Epithelial cell of esophagus (primary cell): ENCODE data around the gene RPL10.

ENCODE experiments used
- DNase-seq: peaks from one replicate; pipeline ENCODE4 v3.0.0; 2010; ENCODE audit warnings: low read depth
- H3K4me3 ChIP-seq: 2 replicates; pipeline ENCODE4 v1.5.1; 2011; ENCODE audit warnings: mild to moderate bottlenecking, low read length, control low read depth
- TF ChIP-seq, protein P1 (sequence below): IDR thresholded peaks from 2 replicates; pipeline ENCODE4 v1.5.1; 2011; ENCODE audit warnings: low read depth, mild to moderate bottlenecking, low read length, control low read depth, inconsistent platforms; ENCODE audit not compliant: insufficient read depth; ENCODE audit errors: missing control alignments

RPL10 gene

GRCh38 chrX:154419688-154420401, 21.7 kb downstream of the RPL10 start:
- no peak overlapping the region for H3K4me3 ChIP-seq
- TF ChIP-seq, protein P1, sequence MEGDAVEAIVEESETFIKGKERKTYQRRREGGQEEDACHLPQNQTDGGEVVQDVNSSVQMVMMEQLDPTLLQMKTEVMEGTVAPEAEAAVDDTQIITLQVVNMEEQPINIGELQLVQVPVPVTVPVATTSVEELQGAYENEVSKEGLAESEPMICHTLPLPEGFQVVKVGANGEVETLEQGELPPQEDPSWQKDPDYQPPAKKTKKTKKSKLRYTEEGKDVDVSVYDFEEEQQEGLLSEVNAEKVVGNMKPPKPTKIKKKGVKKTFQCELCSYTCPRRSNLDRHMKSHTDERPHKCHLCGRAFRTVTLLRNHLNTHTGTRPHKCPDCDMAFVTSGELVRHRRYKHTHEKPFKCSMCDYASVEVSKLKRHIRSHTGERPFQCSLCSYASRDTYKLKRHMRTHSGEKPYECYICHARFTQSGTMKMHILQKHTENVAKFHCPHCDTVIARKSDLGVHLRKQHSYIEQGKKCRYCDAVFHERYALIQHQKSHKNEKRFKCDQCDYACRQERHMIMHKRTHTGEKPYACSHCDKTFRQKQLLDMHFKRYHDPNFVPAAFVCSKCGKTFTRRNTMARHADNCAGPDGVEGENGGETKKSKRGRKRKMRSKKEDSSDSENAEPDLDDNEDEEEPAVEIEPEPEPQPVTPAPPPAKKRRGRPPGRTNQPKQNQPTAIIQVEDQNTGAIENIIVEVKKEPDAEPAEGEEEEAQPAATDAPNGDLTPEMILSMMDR, result no peak
- no peak for DNase-seq

DNA sequence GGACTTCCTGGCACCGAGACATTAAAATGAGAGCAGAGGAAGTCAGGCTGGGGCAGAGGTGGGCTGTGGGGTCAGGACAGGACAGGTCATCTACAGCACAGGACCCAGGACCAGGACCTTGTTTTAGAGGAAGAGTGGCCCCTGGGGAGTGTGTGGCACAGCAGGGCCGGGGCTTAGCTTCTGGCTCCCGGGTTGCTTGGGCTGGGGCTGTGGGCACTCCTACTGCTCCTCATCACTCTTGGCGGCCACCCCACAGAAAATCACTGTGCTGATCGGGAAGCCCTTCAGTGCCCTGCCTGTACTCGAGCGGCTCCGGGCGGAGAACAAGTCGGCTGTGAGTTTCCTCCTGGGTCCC, 22.2 kb downstream of the RPL10 start:
- TF ChIP-seq, protein P1, result no peak
- DNase-seq, result no peak
- no peak overlapping the region for H3K4me3 ChIP-seq

DNA sequence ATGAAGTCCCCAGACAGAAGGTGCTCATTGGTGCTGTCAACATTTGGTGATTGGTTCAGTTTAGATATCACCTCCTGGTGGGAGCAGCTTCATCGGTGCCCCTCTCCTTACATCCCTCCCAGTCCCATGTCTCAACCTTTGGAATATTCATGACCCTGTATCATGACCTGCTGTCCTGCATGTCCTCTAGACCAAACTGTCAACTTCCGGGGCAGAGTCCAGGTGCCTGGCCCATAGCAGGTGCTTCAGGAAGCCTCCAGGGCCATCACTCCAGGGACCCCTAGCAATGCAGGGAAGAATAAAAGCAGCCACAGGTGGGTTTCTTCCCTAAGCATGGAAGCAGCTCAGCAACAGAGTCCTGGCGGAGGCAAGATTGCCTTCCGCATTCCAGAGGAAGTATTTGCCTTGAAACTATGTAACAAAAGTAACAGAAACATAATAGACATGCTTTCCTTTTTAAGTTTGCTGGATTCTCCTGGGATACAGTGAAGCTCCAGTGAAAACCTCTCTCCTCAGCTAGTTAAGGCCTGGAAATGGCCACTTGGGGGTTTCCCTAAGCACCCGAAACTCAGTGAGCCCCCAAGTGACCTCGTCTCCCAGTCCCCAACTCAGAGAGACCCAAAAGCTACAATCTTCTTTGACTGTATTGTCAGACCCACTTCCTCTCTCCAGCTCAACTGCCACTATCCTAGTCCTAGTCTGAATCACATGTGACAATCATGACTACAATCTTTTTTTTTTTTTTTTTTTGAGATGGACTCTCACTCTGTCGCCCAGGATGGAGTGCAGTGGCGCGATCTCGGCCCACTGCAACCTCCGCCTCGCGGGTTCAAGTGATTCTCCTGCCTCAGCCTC, 29.0 kb downstream of the RPL10 start:
- H3K4me3 ChIP-seq, result no peak overlapping the region

GRCh38 chrX:154428176-154429171, 30.3 kb downstream of the RPL10 start, which contains the start of gene ATP6AP1:
Gene ATP6AP1, plus strand, starts transcription at chrX:154428677. Its CDS starts 16 bp downstream, at chrX:154428693.
- TF ChIP-seq, protein P1, result no peak
- H3K4me3 ChIP-seq, result peak within 1 kb of the TSS; percentile 53
- DNase-seq, result peak; percentile 94

More for the DNA sequence above, 29.0 kb downstream of the RPL10 start:
- no peak for DNase-seq
- TF ChIP-seq, protein P1, result no peak

- DNase-seq, result no peak
- H3K4me3 ChIP-seq, result peak overlapping the region; percentile 53
- TF ChIP-seq, protein P1, result no peak
Measured at GRCh38 chrX:154429711-154430110, 31.5 kb downstream of the RPL10 start.

DNA sequence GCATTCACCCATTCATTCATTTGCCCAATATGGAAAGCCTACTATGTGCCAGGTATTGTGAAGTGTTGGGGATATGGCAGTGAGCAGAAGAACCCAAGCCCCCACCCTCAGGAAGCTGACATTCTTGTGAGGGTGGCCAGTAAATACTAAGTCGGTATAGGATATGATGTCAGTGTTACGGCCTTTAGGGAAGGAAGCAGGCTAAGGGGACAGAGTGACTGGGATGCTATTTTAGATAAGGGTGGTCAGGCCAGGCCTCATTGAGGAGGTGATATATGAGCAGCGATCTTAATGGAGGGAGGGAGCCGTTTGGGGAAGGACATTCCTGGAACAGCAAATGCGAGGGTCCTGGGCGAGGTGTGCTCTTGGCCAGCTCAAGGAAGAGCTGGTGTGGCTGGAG, 32.3 kb downstream of the RPL10 start:
- TF ChIP-seq, protein P1, result no peak
- no peak overlapping the region for H3K4me3 ChIP-seq
- DNase-seq, result no peak
